Dermis lymphatic vessel endothelial cell (primary cell): ENCODE data around the gene MAB21L1. TPM values are rescaled to one million over a fixed set of nuclear protein-coding genes. Genes with fewer than 3 reads are reported as not detected.

ENCODE experiments used
- total RNA-seq: library from RNA; depleted of rRNA; stranded (reverse); fragments of >200 nt; gene quantifications from 2 replicates; pipeline ENCODE4 v1.2.1, GENCODE V29; 2014

MAB21L1 gene
- under 0.01 TPM in 1 of 2 replicates, not detected in the other for total RNA-seq

DNA sequence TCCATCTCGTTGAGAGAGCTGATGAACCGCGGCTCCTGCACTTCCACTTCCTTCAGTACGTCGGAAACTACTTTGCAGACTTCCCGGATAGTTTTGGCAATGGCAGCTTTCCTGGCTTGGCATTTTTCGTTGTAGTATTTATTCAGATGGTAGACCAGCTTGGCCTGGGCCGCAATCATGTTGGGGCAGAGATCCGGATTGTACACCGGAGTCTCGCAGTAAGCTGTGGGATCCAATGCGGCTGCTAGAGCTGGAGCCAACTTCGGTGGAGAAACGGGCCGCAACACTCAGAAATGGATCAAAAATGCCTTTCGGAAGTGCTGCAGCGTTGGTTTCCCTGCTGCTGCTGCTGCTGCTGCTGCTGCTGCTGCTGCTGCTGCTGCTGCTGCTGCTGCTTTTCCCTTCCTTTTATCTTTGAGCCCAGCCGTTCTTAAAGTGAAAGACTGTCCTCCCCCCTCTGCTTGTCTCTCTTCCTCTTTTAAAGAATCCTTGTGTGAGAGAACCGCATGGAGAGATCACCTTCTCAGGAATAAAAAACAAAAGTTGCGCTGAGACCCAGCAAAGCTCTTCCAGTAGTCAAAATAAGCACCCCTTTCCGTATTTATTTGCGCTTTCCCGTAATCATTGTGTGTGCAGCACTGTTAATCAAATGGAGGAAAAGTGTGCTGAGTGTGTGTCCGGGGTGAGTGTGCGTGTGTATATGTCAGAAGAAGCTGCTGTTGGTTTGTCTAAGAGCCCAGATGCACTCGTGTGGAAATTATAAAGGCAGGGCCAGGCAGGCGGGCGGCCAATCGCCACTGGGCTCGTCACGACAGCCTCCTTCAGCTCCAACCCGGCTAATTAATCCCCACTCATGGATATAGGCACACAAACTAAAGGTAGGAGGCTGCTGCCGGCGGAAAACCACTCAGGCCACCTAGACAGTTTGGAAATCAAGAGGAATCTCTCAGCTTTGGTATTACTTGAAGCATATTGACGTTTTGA is at the start of gene MAB21L1:
Gene MAB21L1 (minus strand): TSS at position 730 of the 984 bp plus-strand sequence. CDS start 551 bp downstream, at position 179.

